IPS-15b (cell line): ENCODE data around the gene AMD1.

ENCODE experiments used
- H3K27me3 ChIP-seq: one replicate; pipeline ENCODE4 v1.6.1; 2013; ENCODE audit warnings: low read length; ENCODE audit not compliant: control insufficient read depth, insufficient read depth
- H3K36me3 ChIP-seq: one replicate; pipeline ENCODE4 v1.6.1; 2013; ENCODE audit warnings: low read length; ENCODE audit not compliant: control insufficient read depth, insufficient read depth
- H3K4me1 ChIP-seq: one replicate; pipeline ENCODE4 v1.6.1; 2013; ENCODE audit warnings: mild to moderate bottlenecking, low read length; ENCODE audit not compliant: control insufficient read depth, insufficient read depth
- H3K4me3 ChIP-seq: one replicate; pipeline ENCODE4 v1.5.1; 2013; ENCODE audit warnings: low read depth, low read length
- H3K9ac ChIP-seq: one replicate; pipeline ENCODE4 v1.6.1; 2013; ENCODE audit warnings: low read depth, mild to moderate bottlenecking, low read length
- H3K9me3 ChIP-seq: one replicate; pipeline ENCODE4 v1.6.1; 2013; ENCODE audit warnings: mild to moderate bottlenecking, low read length; ENCODE audit not compliant: control insufficient read depth, insufficient read depth

AMD1 gene

GRCh38 chr6:110858016-110858415 lies 16.6 kb upstream of the AMD1 start:
- Histone ChIP-seq H3K9ac (no peak overlapping the region), H3K4me3 (no peak overlapping the region), H3K36me3 (no peaks in the 10 kb centered on the region), H3K4me1 (no peaks in the 10 kb centered on the region), H3K9me3 (no peaks in the 10 kb centered on the region), H3K27me3 (no peaks in the 10 kb centered on the region)

- no peaks in the 10 kb centered on the region for H3K27me3 ChIP-seq
- H3K9me3 ChIP-seq = no peaks in the 10 kb centered on the region
- H3K36me3 ChIP-seq = no peaks in the 10 kb centered on the region
- no peak overlapping the region for H3K9ac ChIP-seq
- H3K4me3 ChIP-seq = no peak overlapping the region
- H3K4me1 ChIP-seq = no peaks in the 10 kb centered on the region
These were observed 15.9 kb upstream of the AMD1 start for GRCh38 chr6:110858562-110859214.

GRCh38 chr6:110859335-110859792 lies 15.2 kb upstream of the AMD1 start:
- Histone ChIP-seq H3K4me3 (no peak overlapping the region), H3K27me3 (no peaks in the 10 kb centered on the region), H3K4me1 (no peaks in the 10 kb centered on the region), H3K36me3 (no peaks in the 10 kb centered on the region), H3K9ac (no peak overlapping the region), H3K9me3 (no peaks in the 10 kb centered on the region)

GRCh38 chr6:110864824-110865223 lies 9.8 kb upstream of the AMD1 start:
- H3K27me3 ChIP-seq = no peaks in the 10 kb centered on the region
- H3K9ac ChIP-seq = no peak overlapping the region
- no peaks in the 10 kb centered on the region for H3K9me3 ChIP-seq
- H3K36me3 ChIP-seq = no peaks in the 10 kb centered on the region
- peaks cover 7% of the 10 kb centered on the region for H3K4me1 ChIP-seq
- no peak overlapping the region for H3K4me3 ChIP-seq

- H3K4me1 ChIP-seq = peaks cover 7% of the 10 kb centered on the region
- H3K36me3 ChIP-seq = peaks cover 3% of the 10 kb centered on the region
- H3K27me3 ChIP-seq = no peaks in the 10 kb centered on the region
- peak overlapping the region; percentile 96 for H3K9ac ChIP-seq
- no peaks in the 10 kb centered on the region for H3K9me3 ChIP-seq
- H3K4me3 ChIP-seq = peak overlapping the region; percentile 84
These were observed 429 bp downstream of the AMD1 start for GRCh38 chr6:110874880-110875547.

GRCh38 chr6:110875548-110876169 lies 1.1 kb downstream of the AMD1 start:
- H3K4me3 ChIP-seq = peak overlapping the region; percentile 84
- no peaks in the 10 kb centered on the region for H3K27me3 ChIP-seq
- H3K9me3 ChIP-seq = no peaks in the 10 kb centered on the region
- peaks cover 3% of the 10 kb centered on the region for H3K36me3 ChIP-seq
- H3K9ac ChIP-seq = peak overlapping the region; percentile 96
- H3K4me1 ChIP-seq = peaks cover 11% of the 10 kb centered on the region

- H3K4me3 ChIP-seq = peak overlapping the region; percentile 84
- H3K9ac ChIP-seq = peak overlapping the region; percentile 96
- H3K36me3 ChIP-seq = peaks cover 3% of the 10 kb centered on the region
- H3K4me1 ChIP-seq = peaks cover 14% of the 10 kb centered on the region
- H3K9me3 ChIP-seq = no peaks in the 10 kb centered on the region
- no peaks in the 10 kb centered on the region for H3K27me3 ChIP-seq
These were observed 1.7 kb downstream of the AMD1 start for GRCh38 chr6:110876170-110876773.

GRCh38 chr6:110876806-110877564 lies 2.4 kb downstream of the AMD1 start:
- H3K4me3 ChIP-seq = peak overlapping the region; percentile 84
- H3K36me3 ChIP-seq = peaks cover 3% of the 10 kb centered on the region
- no peaks in the 10 kb centered on the region for H3K9me3 ChIP-seq
- H3K4me1 ChIP-seq = peaks cover 14% of the 10 kb centered on the region
- no peaks in the 10 kb centered on the region for H3K27me3 ChIP-seq
- H3K9ac ChIP-seq = peak overlapping the region; percentile 57

GRCh38 chr6:110877569-110877968 lies 3.0 kb downstream of the AMD1 start:
- Histone ChIP-seq H3K4me3 (peak overlapping the region; percentile 84), H3K4me1 (peaks cover 14% of the 10 kb centered on the region), H3K27me3 (no peaks in the 10 kb centered on the region), H3K9me3 (no peaks in the 10 kb centered on the region), H3K9ac (peak overlapping the region; percentile 57), H3K36me3 (peaks cover 3% of the 10 kb centered on the region)

- H3K4me3 ChIP-seq = peak overlapping the region; percentile 84
- H3K9ac ChIP-seq = peak overlapping the region; percentile 17
- peaks cover 12% of the 10 kb centered on the region for H3K4me1 ChIP-seq
These were observed 4.4 kb downstream of the AMD1 start for GRCh38 chr6:110878751-110879522.

GRCh38 chr6:110880651-110881050 lies 6.1 kb downstream of the AMD1 start:
- H3K9ac ChIP-seq = no peak overlapping the region

More at GRCh38 chr6:110878751-110879522, 4.4 kb downstream of the AMD1 start:
- H3K36me3 ChIP-seq = peaks cover 3% of the 10 kb centered on the region
- H3K27me3 ChIP-seq = no peaks in the 10 kb centered on the region
- H3K9me3 ChIP-seq = no peaks in the 10 kb centered on the region

More at GRCh38 chr6:110880651-110881050, 6.1 kb downstream of the AMD1 start:
- H3K9me3 ChIP-seq = no peaks in the 10 kb centered on the region
- H3K4me1 ChIP-seq = peaks cover 14% of the 10 kb centered on the region
- peak overlapping the region; percentile 6 for H3K4me3 ChIP-seq
- no peaks in the 10 kb centered on the region for H3K27me3 ChIP-seq
- H3K36me3 ChIP-seq = no peaks in the 10 kb centered on the region
